ENCODE measurements around the gene FHAD1. TPM values are rescaled to one million over a fixed set of nuclear protein-coding genes. Genes with fewer than 3 reads are reported as not detected.
A peak's percentile ranks its signal among the peaks of the same experiment; 100 is the strongest.

FHAD1 gene
- total and polyA plus RNA-seq, 8 donors, result 0.75 to 5.5 (median 2.1) TPM

GRCh38 chr1:15424146-15424667 is 177.2 kb downstream of the FHAD1 start:
- peaks cover 0 to 16% (median 0%) of the 10 kb centered on the region in 3 donors for H3K36me3 ChIP-seq
- no peaks in the 10 kb centered on the region for H3K27me3 ChIP-seq
- TF ChIP-seq CTCF (IDR thresholded peaks at IDR 0.05), result no peak
- peak overlapping the region; percentile 74 to 81 (median 77) for H3K27ac ChIP-seq
- peak overlapping the region in 1 of 4 donors; percentile 5 for H3K4me3 ChIP-seq
- H3K9me3 ChIP-seq, result no peaks in the 10 kb centered on the region
- DNase-seq, result peak; percentile 76 to 93 (median 90)
- peaks cover 10 to 58% (median 47%) of the 10 kb centered on the region in 3 donors for H3K4me1 ChIP-seq
- intact Hi-C loops (cut with DNase I), result no loop called here
- FAIRE-seq, result no peak
- peak; percentile 84 to 89 (median 86) for ATAC-seq
- WGBS, 2 donors, result 31 to 42% methylated on average over 13 of the region's 13 CpGs

- Histone ChIP-seq H3K36me3 (peaks cover 0 to 16% (median 0%) of the 10 kb centered on the region in 3 donors), H3K27ac (peak overlapping the region; percentile 74 to 81 (median 77)), H3K4me1 (peaks cover 10 to 54% (median 47%) of the 10 kb centered on the region in 3 donors), H3K9me3 (no peaks in the 10 kb centered on the region), H3K4me3 (no peak overlapping the region), H3K27me3 (no peaks in the 10 kb centered on the region)
- ATAC-seq (no peak), DNase-seq (peak in 2 of 6 donors; percentile 27 to 51), FAIRE-seq (no peak)
- TF ChIP-seq CTCF (IDR thresholded peaks at IDR 0.05), result no peak
- 44 to 48% methylated on average over 5 of the region's 5 CpGs for WGBS, 2 donors
- intact Hi-C loops (cut with DNase I), result loop anchor here in 1 of 3 donors (5.0 kb wide), 1 partner anchor 98 kb away; no protein-coding TSS in a partner anchor
Observed at GRCh38 chr1:15424981-15425380, 178.0 kb downstream of the FHAD1 start.

- no peak for ATAC-seq
- no peak for TF ChIP-seq CTCF (IDR thresholded peaks at IDR 0.05)
- WGBS, 2 donors, result 84 to 87% methylated on average over 10 of the region's 10 CpGs
- H3K27ac ChIP-seq, result peak overlapping the region; percentile 74 to 81 (median 77)
- H3K9me3 ChIP-seq, result no peaks in the 10 kb centered on the region
- no peak overlapping the region for H3K4me3 ChIP-seq
- H3K4me1 ChIP-seq, result peaks cover 10 to 54% (median 43%) of the 10 kb centered on the region in 3 donors
- H3K36me3 ChIP-seq, result peaks cover 0 to 16% (median 0%) of the 10 kb centered on the region in 3 donors
- no peaks in the 10 kb centered on the region for H3K27me3 ChIP-seq
- intact Hi-C loops (cut with DNase I), result loop anchor here in 1 of 3 donors (5.0 kb wide), 1 partner anchor 98 kb away; no protein-coding TSS in a partner anchor
- FAIRE-seq, result no peak
- no peak for DNase-seq
Observed at GRCh38 chr1:15425521-15425920, 178.5 kb downstream of the FHAD1 start.

GRCh38 chr1:15425958-15426357 is 178.9 kb downstream of the FHAD1 start:
- peak in 2 of 6 donors; percentile 9 to 16 for DNase-seq
- Histone ChIP-seq H3K4me1 (peaks cover 10 to 54% (median 41%) of the 10 kb centered on the region in 3 donors), H3K36me3 (peaks cover 0 to 16% (median 0%) of the 10 kb centered on the region in 3 donors), H3K27me3 (no peaks in the 10 kb centered on the region), H3K9me3 (no peaks in the 10 kb centered on the region), H3K4me3 (no peak overlapping the region), H3K27ac (peak overlapping the region in 3 of 4 donors; percentile 74 to 81 (median 80))
- no peak for TF ChIP-seq CTCF (IDR thresholded peaks at IDR 0.05)
- ATAC-seq, result no peak
- intact Hi-C loops (cut with DNase I), result loop anchor here in 1 of 3 donors (5.0 kb wide), 1 partner anchor 99 kb away; no protein-coding TSS in a partner anchor
- WGBS, 2 donors, result 58 to 66% methylated on average over 6 of the region's 6 CpGs
- no peak for FAIRE-seq

All from pancreas (tissue), 10 donors.